Activated naive CD4-positive, alpha-beta T cell treated with anti-CD3 and anti-CD28 coated beads for 36 hours (primary cell): ENCODE measurements around the gene CREB5. TPM values are rescaled to one million over a fixed set of nuclear protein-coding genes. Genes with fewer than 3 reads are reported as not detected.

ENCODE experiments used
- CTCF ChIA-PET: fragments of 350-600 bp; sonication (Branson Sonifier 250); formaldehyde crosslinking; loops from one replicate; lab custom pipeline; 2021; ENCODE audit warnings: antibody characterized with exemption; lab: Charles Lee
- DNase-seq: peaks from one replicate; pipeline ENCODE4 v3.0.0-alpha.2; 2020
- H3K27ac Mint-ChIP-seq: one replicate; pipeline ENCODE4 v1.8.0; 2021; ENCODE audit warnings: mild to moderate bottlenecking, mixed read lengths
- H3K27me3 Mint-ChIP-seq: one replicate; pipeline ENCODE4 v1.8.0; 2021; ENCODE audit warnings: low read depth, mixed read lengths
- H3K36me3 Mint-ChIP-seq: one replicate; pipeline ENCODE4 v1.8.0; 2021; ENCODE audit warnings: low read depth, mixed read lengths
- H3K4me1 Mint-ChIP-seq: one replicate; pipeline ENCODE4 v1.8.0; 2021; ENCODE audit warnings: low read depth, mixed read lengths
- H3K4me3 Mint-ChIP-seq: one replicate; pipeline ENCODE4 v1.8.0; 2021; ENCODE audit warnings: mild to moderate bottlenecking, moderate library complexity, mixed read lengths
- H3K9me3 Mint-ChIP-seq: one replicate; pipeline ENCODE4 v1.8.0; 2021; ENCODE audit warnings: mixed read lengths
- intact Hi-C: fragments of 100-400 bp; cut with micrococcal nuclease; formaldehyde crosslinking; loops from one replicate; pipeline ENCODE4 v1.15.1; 2023
- total RNA-seq, 2 experiments: library from RNA; stranded (reverse); gene quantifications; one replicate each; pipeline ENCODE4 v1.2.3, GENCODE V29; 2021

CREB5 gene
- total RNA-seq, 2 experiments from 2014 or later: 0.30 to 0.48 TPM

GRCh38 chr7:28484606-28484935, 72.3 kb downstream of the CREB5 start:
- intact Hi-C loops: no loop called here
- H3K9me3 Mint-ChIP-seq: no peaks in the 10 kb centered on the region
- CTCF ChIA-PET: no interaction called here
- no peak overlapping the region for H3K4me3 Mint-ChIP-seq
- no peak overlapping the region for H3K27ac Mint-ChIP-seq
- DNase-seq: no peak
- no peaks in the 10 kb centered on the region for H3K36me3 Mint-ChIP-seq
- H3K4me1 Mint-ChIP-seq: no peaks in the 10 kb centered on the region
- H3K27me3 Mint-ChIP-seq: peaks cover 20% of the 10 kb centered on the region

GRCh38 chr7:28487487-28487886, 75.2 kb downstream of the CREB5 start:
- intact Hi-C loops: no loop called here
- no peaks in the 10 kb centered on the region for H3K9me3 Mint-ChIP-seq
- DNase-seq: no peak
- CTCF ChIA-PET: no interaction called here
- H3K4me3 Mint-ChIP-seq: no peak overlapping the region
- H3K36me3 Mint-ChIP-seq: no peaks in the 10 kb centered on the region
- no peak overlapping the region for H3K27ac Mint-ChIP-seq
- no peaks in the 10 kb centered on the region for H3K4me1 Mint-ChIP-seq
- peaks cover 12% of the 10 kb centered on the region for H3K27me3 Mint-ChIP-seq

GRCh38 chr7:28488061-28488791, 75.9 kb downstream of the CREB5 start:
- intact Hi-C loops: no loop called here
- no peaks in the 10 kb centered on the region for H3K9me3 Mint-ChIP-seq
- H3K27me3 Mint-ChIP-seq: peaks cover 9% of the 10 kb centered on the region
- no peak overlapping the region for H3K27ac Mint-ChIP-seq
- no peak for DNase-seq
- H3K4me1 Mint-ChIP-seq: no peaks in the 10 kb centered on the region
- H3K4me3 Mint-ChIP-seq: no peak overlapping the region
- H3K36me3 Mint-ChIP-seq: no peaks in the 10 kb centered on the region
- CTCF ChIA-PET: no interaction called here

GRCh38 chr7:28490831-28491230, 78.5 kb downstream of the CREB5 start:
- H3K27me3 Mint-ChIP-seq: peaks cover 9% of the 10 kb centered on the region
- CTCF ChIA-PET: no interaction called here
- intact Hi-C loops: no loop called here
- no peak overlapping the region for H3K4me3 Mint-ChIP-seq
- DNase-seq: no peak
- no peak overlapping the region for H3K27ac Mint-ChIP-seq
- no peaks in the 10 kb centered on the region for H3K36me3 Mint-ChIP-seq
- H3K4me1 Mint-ChIP-seq: no peaks in the 10 kb centered on the region
- H3K9me3 Mint-ChIP-seq: no peaks in the 10 kb centered on the region

GRCh38 chr7:28493477-28493876, 81.2 kb downstream of the CREB5 start:
- H3K9me3 Mint-ChIP-seq: no peaks in the 10 kb centered on the region
- H3K27ac Mint-ChIP-seq: no peak overlapping the region
- H3K4me3 Mint-ChIP-seq: no peak overlapping the region
- H3K27me3 Mint-ChIP-seq: peaks cover 5% of the 10 kb centered on the region
- DNase-seq: no peak
- no peaks in the 10 kb centered on the region for H3K4me1 Mint-ChIP-seq
- intact Hi-C loops: no loop called here
- H3K36me3 Mint-ChIP-seq: no peaks in the 10 kb centered on the region
- CTCF ChIA-PET: no interaction called here

GRCh38 chr7:28497009-28497408, 84.7 kb downstream of the CREB5 start:
- H3K4me3 Mint-ChIP-seq: no peak overlapping the region
- no peak for DNase-seq
- H3K27ac Mint-ChIP-seq: no peak overlapping the region
- intact Hi-C loops: no loop called here
- H3K27me3 Mint-ChIP-seq: peaks cover 15% of the 10 kb centered on the region
- H3K9me3 Mint-ChIP-seq: no peaks in the 10 kb centered on the region
- no peaks in the 10 kb centered on the region for H3K36me3 Mint-ChIP-seq
- CTCF ChIA-PET: no interaction called here
- no peaks in the 10 kb centered on the region for H3K4me1 Mint-ChIP-seq

GRCh38 chr7:28498636-28499035, 86.3 kb downstream of the CREB5 start:
- no peak overlapping the region for H3K27ac Mint-ChIP-seq
- no peak for DNase-seq
- intact Hi-C loops: no loop called here
- peaks cover 15% of the 10 kb centered on the region for H3K27me3 Mint-ChIP-seq
- H3K36me3 Mint-ChIP-seq: no peaks in the 10 kb centered on the region
- CTCF ChIA-PET: no interaction called here
- no peaks in the 10 kb centered on the region for H3K4me1 Mint-ChIP-seq
- no peaks in the 10 kb centered on the region for H3K9me3 Mint-ChIP-seq
- H3K4me3 Mint-ChIP-seq: no peak overlapping the region

GRCh38 chr7:28500138-28500537, 87.8 kb downstream of the CREB5 start:
- intact Hi-C loops: no loop called here
- H3K27me3 Mint-ChIP-seq: peaks cover 19% of the 10 kb centered on the region
- no peak overlapping the region for H3K4me3 Mint-ChIP-seq
- no peaks in the 10 kb centered on the region for H3K9me3 Mint-ChIP-seq
- H3K4me1 Mint-ChIP-seq: no peaks in the 10 kb centered on the region
- CTCF ChIA-PET: no interaction called here
- DNase-seq: no peak
- H3K27ac Mint-ChIP-seq: no peak overlapping the region
- no peaks in the 10 kb centered on the region for H3K36me3 Mint-ChIP-seq

GRCh38 chr7:28502408-28502807, 90.1 kb downstream of the CREB5 start:
- H3K9me3 Mint-ChIP-seq: no peaks in the 10 kb centered on the region
- DNase-seq: no peak
- peaks cover 22% of the 10 kb centered on the region for H3K27me3 Mint-ChIP-seq
- CTCF ChIA-PET: no interaction called here
- no peak overlapping the region for H3K4me3 Mint-ChIP-seq
- no peaks in the 10 kb centered on the region for H3K4me1 Mint-ChIP-seq
- no peaks in the 10 kb centered on the region for H3K36me3 Mint-ChIP-seq
- intact Hi-C loops: no loop called here
- no peak overlapping the region for H3K27ac Mint-ChIP-seq

GRCh38 chr7:28503396-28503795, 91.1 kb downstream of the CREB5 start:
- no peak overlapping the region for H3K27ac Mint-ChIP-seq
- intact Hi-C loops: no loop called here
- no peaks in the 10 kb centered on the region for H3K36me3 Mint-ChIP-seq
- H3K4me3 Mint-ChIP-seq: no peak overlapping the region
- H3K27me3 Mint-ChIP-seq: peaks cover 27% of the 10 kb centered on the region
- no peaks in the 10 kb centered on the region for H3K4me1 Mint-ChIP-seq
- H3K9me3 Mint-ChIP-seq: no peaks in the 10 kb centered on the region
- CTCF ChIA-PET: no interaction called here
- no peak for DNase-seq

- Mint-ChIP-seq H3K27me3 (peaks cover 23% of the 10 kb centered on the region), H3K4me1 (peaks cover 3% of the 10 kb centered on the region), H3K4me3 (no peak overlapping the region), H3K27ac (no peak overlapping the region), H3K9me3 (no peaks in the 10 kb centered on the region), H3K36me3 (no peaks in the 10 kb centered on the region)
- intact Hi-C loops: no loop called here
- DNase-seq: no peak
- CTCF ChIA-PET: no interaction called here
Observed at GRCh38 chr7:28505014-28505413, 92.7 kb downstream of the CREB5 start.

- no peak overlapping the region for H3K4me3 Mint-ChIP-seq
- H3K27me3 Mint-ChIP-seq: peaks cover 23% of the 10 kb centered on the region
- intact Hi-C loops: no loop called here
- no peak overlapping the region for H3K27ac Mint-ChIP-seq
- CTCF ChIA-PET: no interaction called here
- DNase-seq: no peak
- H3K4me1 Mint-ChIP-seq: peaks cover 3% of the 10 kb centered on the region
- no peaks in the 10 kb centered on the region for H3K36me3 Mint-ChIP-seq
- H3K9me3 Mint-ChIP-seq: no peaks in the 10 kb centered on the region
Observed at GRCh38 chr7:28505867-28506266, 93.5 kb downstream of the CREB5 start.

GRCh38 chr7:28507525-28508282, 95.4 kb downstream of the CREB5 start:
- H3K27me3 Mint-ChIP-seq: peaks cover 29% of the 10 kb centered on the region
- H3K4me1 Mint-ChIP-seq: peaks cover 3% of the 10 kb centered on the region
- CTCF ChIA-PET: no interaction called here
- H3K4me3 Mint-ChIP-seq: no peak overlapping the region
- no peak for DNase-seq
- no peaks in the 10 kb centered on the region for H3K36me3 Mint-ChIP-seq
- intact Hi-C loops: no loop called here
- no peak overlapping the region for H3K27ac Mint-ChIP-seq
- no peaks in the 10 kb centered on the region for H3K9me3 Mint-ChIP-seq
